ENCODE data around the gene KCND3.

- no peak for TF ChIP-seq POLR2AphosphoS5 (IDR thresholded peaks at IDR 0.05)
- no peak for TF ChIP-seq CTCF (IDR thresholded peaks at IDR 0.05)
Observed at GRCh38 chr1:112012823-112013222, 23.4 kb upstream of the KCND3 start.
